Ishikawa (cell line): ENCODE data around the gene B3GALT5.

ENCODE experiments used
- CEBPB ChIP-seq: IDR thresholded peaks from 2 replicates; pipeline ENCODE4 v1.6.1; 2012
- CREB1 ChIP-seq: IDR thresholded peaks from 2 replicates; pipeline ENCODE4 v1.6.1; 2012; ENCODE audit warnings: low read depth
- EGR1 ChIP-seq: IDR thresholded peaks from 2 replicates; pipeline ENCODE4 v1.6.1; 2012
- EP300 ChIP-seq: IDR thresholded peaks from 2 replicates; pipeline ENCODE4 v1.6.1; 2012; ENCODE audit warnings: borderline replicate concordance
- FOXM1 ChIP-seq: IDR thresholded peaks from 2 replicates; pipeline ENCODE4 v1.6.1; 2012; ENCODE audit warnings: low read depth, borderline replicate concordance
- NFIC ChIP-seq: IDR thresholded peaks from 2 replicates; pipeline ENCODE4 v1.6.1; 2012
- RAD21 ChIP-seq: IDR thresholded peaks from 2 replicates; pipeline ENCODE4 v1.6.1; 2012; ENCODE audit warnings: low read depth
- TAF1 ChIP-seq: IDR thresholded peaks from 2 replicates; pipeline ENCODE4 v1.6.1; 2012; ENCODE audit warnings: low read depth, mild to moderate bottlenecking
- TCF12 ChIP-seq: IDR thresholded peaks from 2 replicates; pipeline ENCODE4 v1.6.1; 2012; ENCODE audit warnings: low read depth
- TEAD4 ChIP-seq: IDR thresholded peaks from 2 replicates; pipeline ENCODE4 v1.6.1; 2012
- YY1 ChIP-seq: IDR thresholded peaks from 2 replicates; pipeline ENCODE4 v1.6.1; 2012; ENCODE audit warnings: low read depth
- ZBTB7A ChIP-seq: IDR thresholded peaks from 2 replicates; pipeline ENCODE4 v1.6.1; 2012; ENCODE audit warnings: low read depth
- TF ChIP-seq, protein P1 (sequence below): IDR thresholded peaks from 2 replicates; pipeline ENCODE4 v1.6.1; 2012; ENCODE audit warnings: low read depth, mild to moderate bottlenecking
- TF ChIP-seq, protein P2 (sequence below): IDR thresholded peaks from 2 replicates; pipeline ENCODE4 v1.6.1; 2012
- TF ChIP-seq, protein P3 (sequence below): IDR thresholded peaks from 2 replicates; pipeline ENCODE4 v1.6.1; 2012

Gene B3GALT5

DNA sequence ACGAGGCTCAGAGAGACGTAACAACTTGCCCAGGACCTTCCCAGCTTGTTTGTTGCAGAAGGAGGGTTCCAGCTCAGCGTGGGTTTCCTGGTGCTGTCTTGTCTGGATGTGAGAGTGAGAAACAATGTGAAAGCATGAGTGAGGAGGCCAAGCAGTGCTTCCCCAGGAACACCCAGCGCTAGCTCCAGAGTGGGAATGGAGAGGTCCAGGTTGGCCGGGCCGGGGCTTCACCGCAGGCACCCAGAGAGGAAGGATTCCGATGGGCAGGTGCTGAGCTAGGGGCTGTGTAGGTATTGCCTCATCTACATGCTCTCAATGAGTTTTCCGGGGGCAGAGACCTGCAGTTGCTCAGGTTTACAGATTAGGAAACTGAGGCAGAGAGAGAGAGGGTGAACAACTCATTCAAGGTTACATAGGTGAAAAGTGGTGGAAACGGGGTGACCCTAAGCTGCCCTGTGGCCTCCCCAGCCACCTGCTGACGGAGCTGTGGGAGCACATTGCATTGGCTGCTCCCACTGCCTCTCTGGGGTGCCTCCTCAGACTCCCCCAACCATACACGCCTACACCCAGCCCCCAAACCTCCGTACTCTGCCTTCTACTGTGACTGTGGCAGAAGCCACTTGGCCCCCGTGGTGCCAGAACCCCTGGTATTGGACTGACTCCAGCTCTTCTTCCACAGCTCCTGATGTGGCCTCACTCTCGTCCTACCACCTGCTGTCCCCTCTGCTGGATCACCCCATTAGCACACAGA lies 51.2 kb downstream of the B3GALT5 start:
- no peak for TF ChIP-seq TCF12
- no peak for TF ChIP-seq YY1
- TF ChIP-seq EP300, result no peak
- no peak for TF ChIP-seq CREB1
- TF ChIP-seq NFIC, result no peak
- no peak for TF ChIP-seq EGR1

DNA sequence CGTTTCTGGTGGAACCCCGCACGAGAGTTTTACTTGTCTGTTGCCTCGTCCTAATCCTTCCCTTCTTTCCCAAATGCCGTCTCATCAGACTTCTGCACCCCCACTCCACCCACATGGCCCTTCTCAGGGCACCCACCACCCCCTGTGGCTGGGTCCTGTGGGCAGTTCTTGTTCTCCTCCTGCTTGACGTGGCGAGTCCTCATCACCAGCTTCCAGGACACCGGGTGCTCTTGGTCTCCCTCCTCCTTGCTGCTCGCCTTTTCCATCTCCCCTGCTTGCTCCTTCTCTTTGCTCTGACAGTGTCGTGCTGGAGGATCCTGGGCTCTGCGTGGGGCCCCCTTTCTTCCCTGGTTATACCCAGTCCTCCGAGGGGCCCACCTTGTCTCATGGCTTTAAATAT lies 51.8 kb downstream of the B3GALT5 start:
- TF ChIP-seq FOXM1, result no peak
- no peak for TF ChIP-seq ZBTB7A

DNA sequence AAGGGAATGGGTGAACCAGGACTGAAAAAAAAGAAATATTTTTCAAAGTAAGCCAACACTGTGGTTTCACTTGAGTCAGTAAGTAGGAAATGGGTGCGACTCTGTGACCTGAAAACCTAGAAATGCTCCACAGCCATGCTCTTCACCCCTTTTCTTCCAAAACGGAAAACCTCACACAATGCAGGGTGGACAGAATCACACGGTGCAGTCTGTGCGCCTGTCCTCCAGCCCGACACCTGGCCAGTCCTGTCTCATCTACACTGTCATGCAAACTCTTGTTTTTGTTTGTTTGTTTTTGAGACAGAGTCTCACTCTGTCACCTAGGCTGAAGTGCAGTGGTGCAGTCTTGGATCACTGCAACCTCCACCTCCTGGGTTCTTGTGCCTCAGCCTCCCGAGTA lies 53.3 kb downstream of the B3GALT5 start:
- TF ChIP-seq TCF12, result no peak
- TF ChIP-seq EP300, result no peak

DNA sequence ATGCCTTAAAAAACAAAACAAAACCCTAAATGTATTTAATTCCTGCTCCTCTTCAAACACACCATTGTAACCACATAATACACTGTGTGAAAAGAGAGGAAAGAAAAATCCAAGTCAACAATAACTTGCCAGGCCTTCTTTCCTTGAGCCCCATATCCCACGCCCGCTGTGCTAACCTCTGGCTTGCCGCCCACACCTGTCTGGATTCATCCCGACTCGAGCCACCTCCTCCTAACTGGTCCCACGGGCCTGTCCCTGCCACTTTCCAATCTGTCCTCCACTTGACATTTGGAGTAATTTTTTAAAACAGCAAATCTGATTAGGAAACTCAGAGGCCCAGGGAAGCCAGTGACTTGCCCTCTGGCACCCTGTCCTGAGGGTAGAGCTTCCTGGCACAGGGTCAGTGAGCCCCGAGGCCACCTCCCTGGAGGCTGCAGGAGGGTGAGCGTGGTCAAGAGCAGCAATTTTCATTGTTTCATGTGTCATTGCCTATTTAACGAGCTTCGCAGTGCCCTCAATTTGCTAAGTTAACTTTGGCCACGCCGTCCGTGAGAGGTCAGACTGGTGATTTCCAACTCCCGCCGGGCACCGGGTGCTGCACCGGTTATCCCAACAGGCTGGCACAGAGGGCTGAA lies 54.1 kb downstream of the B3GALT5 start:
- TF ChIP-seq FOXM1 (no peak), YY1 (no peak)

DNA sequence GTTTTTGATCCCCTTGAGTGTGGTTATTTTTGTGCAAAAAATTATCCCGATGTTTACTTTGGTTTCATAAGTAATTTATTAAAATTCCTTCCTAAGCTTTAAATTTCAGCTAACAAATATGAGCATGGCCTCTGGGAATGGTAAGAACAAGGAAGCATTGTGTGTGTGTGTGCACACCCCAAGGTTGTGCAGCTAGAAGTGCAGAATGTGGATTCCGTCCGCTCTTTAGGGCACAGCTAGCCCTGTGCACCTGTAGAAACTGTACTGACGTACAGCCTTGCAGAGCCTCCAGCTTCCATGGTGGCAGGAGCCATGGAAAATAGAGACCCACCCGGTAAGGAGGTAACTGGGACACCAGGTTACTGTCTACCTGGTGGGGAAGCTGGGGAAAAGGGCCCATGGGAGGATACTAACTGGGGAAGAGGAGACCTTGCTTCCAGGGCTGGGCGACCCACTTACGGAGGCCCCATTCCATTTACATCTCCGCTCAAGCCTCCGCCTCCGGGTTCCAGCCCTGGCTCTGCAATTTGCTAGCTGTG lies 54.7 kb downstream of the B3GALT5 start:
- TF ChIP-seq EP300 (no peak), NFIC (no peak)
- TF ChIP-seq, protein P1, sequence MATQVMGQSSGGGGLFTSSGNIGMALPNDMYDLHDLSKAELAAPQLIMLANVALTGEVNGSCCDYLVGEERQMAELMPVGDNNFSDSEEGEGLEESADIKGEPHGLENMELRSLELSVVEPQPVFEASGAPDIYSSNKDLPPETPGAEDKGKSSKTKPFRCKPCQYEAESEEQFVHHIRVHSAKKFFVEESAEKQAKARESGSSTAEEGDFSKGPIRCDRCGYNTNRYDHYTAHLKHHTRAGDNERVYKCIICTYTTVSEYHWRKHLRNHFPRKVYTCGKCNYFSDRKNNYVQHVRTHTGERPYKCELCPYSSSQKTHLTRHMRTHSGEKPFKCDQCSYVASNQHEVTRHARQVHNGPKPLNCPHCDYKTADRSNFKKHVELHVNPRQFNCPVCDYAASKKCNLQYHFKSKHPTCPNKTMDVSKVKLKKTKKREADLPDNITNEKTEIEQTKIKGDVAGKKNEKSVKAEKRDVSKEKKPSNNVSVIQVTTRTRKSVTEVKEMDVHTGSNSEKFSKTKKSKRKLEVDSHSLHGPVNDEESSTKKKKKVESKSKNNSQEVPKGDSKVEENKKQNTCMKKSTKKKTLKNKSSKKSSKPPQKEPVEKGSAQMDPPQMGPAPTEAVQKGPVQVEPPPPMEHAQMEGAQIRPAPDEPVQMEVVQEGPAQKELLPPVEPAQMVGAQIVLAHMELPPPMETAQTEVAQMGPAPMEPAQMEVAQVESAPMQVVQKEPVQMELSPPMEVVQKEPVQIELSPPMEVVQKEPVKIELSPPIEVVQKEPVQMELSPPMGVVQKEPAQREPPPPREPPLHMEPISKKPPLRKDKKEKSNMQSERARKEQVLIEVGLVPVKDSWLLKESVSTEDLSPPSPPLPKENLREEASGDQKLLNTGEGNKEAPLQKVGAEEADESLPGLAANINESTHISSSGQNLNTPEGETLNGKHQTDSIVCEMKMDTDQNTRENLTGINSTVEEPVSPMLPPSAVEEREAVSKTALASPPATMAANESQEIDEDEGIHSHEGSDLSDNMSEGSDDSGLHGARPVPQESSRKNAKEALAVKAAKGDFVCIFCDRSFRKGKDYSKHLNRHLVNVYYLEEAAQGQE, result no peak

DNA sequence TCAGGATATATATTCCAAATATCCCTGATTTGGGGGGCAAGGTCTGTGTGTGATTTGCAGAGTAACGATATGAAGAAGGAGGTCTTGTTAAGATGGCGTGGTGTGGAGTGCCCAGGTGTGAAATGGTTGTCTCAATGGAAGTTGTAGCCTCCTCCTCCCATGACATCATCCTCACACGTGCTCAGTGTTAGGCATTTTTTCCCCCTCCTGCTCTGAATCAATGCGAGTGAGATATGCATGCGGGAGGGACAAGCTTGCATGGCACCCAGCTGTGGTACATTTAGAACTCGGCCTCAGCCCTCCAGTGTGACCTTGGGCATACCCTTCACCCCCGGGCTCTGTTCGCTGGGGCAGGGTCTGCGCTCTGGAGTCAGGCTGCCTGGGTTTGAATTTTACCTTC lies 55.6 kb downstream of the B3GALT5 start:
- TF ChIP-seq EGR1 (no peak), CREB1 (no peak), RAD21 (no peak), EP300 (no peak), CEBPB (no peak), YY1 (no peak), NFIC (no peak), ZBTB7A (no peak), TAF1 (no peak), TCF12 (no peak)
- TF ChIP-seq, protein P2, sequence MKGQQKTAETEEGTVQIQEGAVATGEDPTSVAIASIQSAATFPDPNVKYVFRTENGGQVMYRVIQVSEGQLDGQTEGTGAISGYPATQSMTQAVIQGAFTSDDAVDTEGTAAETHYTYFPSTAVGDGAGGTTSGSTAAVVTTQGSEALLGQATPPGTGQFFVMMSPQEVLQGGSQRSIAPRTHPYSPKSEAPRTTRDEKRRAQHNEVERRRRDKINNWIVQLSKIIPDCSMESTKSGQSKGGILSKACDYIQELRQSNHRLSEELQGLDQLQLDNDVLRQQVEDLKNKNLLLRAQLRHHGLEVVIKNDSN, result no peak
- TF ChIP-seq, protein P1, result no peak
- TF ChIP-seq, protein P3, sequence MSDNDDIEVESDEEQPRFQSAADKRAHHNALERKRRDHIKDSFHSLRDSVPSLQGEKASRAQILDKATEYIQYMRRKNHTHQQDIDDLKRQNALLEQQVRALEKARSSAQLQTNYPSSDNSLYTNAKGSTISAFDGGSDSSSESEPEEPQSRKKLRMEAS, result no peak

DNA sequence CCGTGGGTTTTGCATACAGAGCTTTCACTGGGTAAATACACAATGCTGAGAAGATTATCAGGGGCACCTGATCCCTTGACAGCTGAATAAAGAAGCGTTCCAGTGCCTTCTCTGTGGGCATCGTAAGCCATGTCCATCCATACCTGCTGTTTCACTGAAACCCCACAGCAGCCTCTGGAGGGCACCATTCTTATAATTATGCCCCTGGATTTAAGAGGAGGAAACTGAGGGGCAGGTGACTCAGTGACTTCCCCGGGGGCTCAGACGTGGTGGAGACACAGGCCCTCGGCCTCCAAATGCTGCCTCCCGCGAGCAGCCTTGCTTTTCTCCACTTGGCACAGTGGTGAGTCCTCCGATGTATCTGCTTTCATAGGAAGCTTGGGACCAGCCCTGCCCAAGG lies 56.7 kb downstream of the B3GALT5 start:
- TF ChIP-seq, protein P2, result no peak
- no peak for TF ChIP-seq TCF12
- no peak for TF ChIP-seq EP300
- TF ChIP-seq TEAD4, result no peak
- no peak for TF ChIP-seq ZBTB7A
- no peak for TF ChIP-seq RAD21
